Measurements from ENCODE around the gene BNC2. TPM values are rescaled to one million over a fixed set of nuclear protein-coding genes. Genes with fewer than 3 reads are reported as not detected.

BNC2 gene
- total RNA-seq, 1 donor from 2014 or later, result 19.3 TPM

GRCh38 chr9:16716601-16717000 is 153.9 kb downstream of the BNC2 start:
- no peak for DNase-seq (ENCODE audit: low spot score)

- no peak for DNase-seq (ENCODE audit: low spot score)
Measured at GRCh38 chr9:16715404-16715803, 155.1 kb downstream of the BNC2 start.

- no peak for DNase-seq (ENCODE audit: low spot score)
Measured at GRCh38 chr9:16712787-16713186, 157.7 kb downstream of the BNC2 start.

- DNase-seq (ENCODE audit: low spot score), result no peak
Measured at GRCh38 chr9:16710888-16711287, 159.6 kb downstream of the BNC2 start.

- DNase-seq (ENCODE audit: low spot score), result no peak
Measured at GRCh38 chr9:16709924-16710323, 160.5 kb downstream of the BNC2 start.

GRCh38 chr9:16708656-16709435 is 161.6 kb downstream of the BNC2 start:
- peak; percentile 42 for DNase-seq (ENCODE audit: low spot score)

- DNase-seq (ENCODE audit: low spot score), result peak; percentile 81
Measured at GRCh38 chr9:16705111-16705604, 165.3 kb downstream of the BNC2 start.

GRCh38 chr9:16704116-16705110 is 166.1 kb downstream of the BNC2 start:
- peak; percentile 79 for DNase-seq (ENCODE audit: low spot score)

- no peak for DNase-seq (ENCODE audit: low spot score)
Measured at GRCh38 chr9:16701347-16701746, 169.1 kb downstream of the BNC2 start.

GRCh38 chr9:16693616-16694015 is 176.9 kb downstream of the BNC2 start:
- no peak for DNase-seq (ENCODE audit: low spot score)

- no peak for DNase-seq (ENCODE audit: low spot score)
Measured at GRCh38 chr9:16690628-16691027, 179.8 kb downstream of the BNC2 start.

- DNase-seq (ENCODE audit: low spot score), result no peak
Measured at GRCh38 chr9:16690205-16690604, 180.3 kb downstream of the BNC2 start.

GRCh38 chr9:16689351-16689938 is 181.0 kb downstream of the BNC2 start:
- DNase-seq (ENCODE audit: low spot score), result no peak

GRCh38 chr9:16688814-16689213 is 181.7 kb downstream of the BNC2 start:
- no peak for DNase-seq (ENCODE audit: low spot score)

- DNase-seq (ENCODE audit: low spot score), result no peak
Measured at GRCh38 chr9:16687678-16688369, 182.6 kb downstream of the BNC2 start.

GRCh38 chr9:16683326-16683725 is 187.1 kb downstream of the BNC2 start:
- no peak for DNase-seq (ENCODE audit: low spot score)

- no peak for DNase-seq (ENCODE audit: low spot score)
Measured at GRCh38 chr9:16682273-16682672, 188.2 kb downstream of the BNC2 start.

GRCh38 chr9:16681652-16681987 is 188.8 kb downstream of the BNC2 start:
- no peak for DNase-seq (ENCODE audit: low spot score)

GRCh38 chr9:16680975-16681651 is 189.4 kb downstream of the BNC2 start:
- DNase-seq (ENCODE audit: low spot score), result peak; percentile 22

GRCh38 chr9:16680541-16680940 is 189.9 kb downstream of the BNC2 start:
- no peak for DNase-seq (ENCODE audit: low spot score)

- DNase-seq (ENCODE audit: low spot score), result no peak
Measured at GRCh38 chr9:16679327-16679821, 191.1 kb downstream of the BNC2 start.
